Measurements from ENCODE around the gene ROBO2.

ROBO2 gene

GRCh38 chr3:77091809-77092208 is 51.9 kb downstream of the ROBO2 start:
- no peak overlapping the region for H3K4me3 ChIP-seq (ENCODE audit: low read depth, low read length)
- TF ChIP-seq CTCF (IDR thresholded peaks at IDR 0.05; ENCODE audit: low read depth, low read length, missing control alignments), result no peak
- in situ Hi-C loops (cut with HindIII; ENCODE audit: low pct_ligation_motif_present, low sequenced_read_pairs), result no loop called here
- H3K36me3 ChIP-seq (replicated peaks), result no peaks in the 10 kb centered on the region
- no peaks in the 10 kb centered on the region for H3K27me3 ChIP-seq (replicated peaks)
- DNase-seq, result no peak
- H3K27ac ChIP-seq, result no peak overlapping the region

- no peaks in the 10 kb centered on the region for H3K36me3 ChIP-seq (replicated peaks)
- DNase-seq, result no peak
- H3K4me3 ChIP-seq (ENCODE audit: low read depth, low read length), result no peak overlapping the region
- in situ Hi-C loops (cut with HindIII; ENCODE audit: low pct_ligation_motif_present, low sequenced_read_pairs), result no loop called here
- no peaks in the 10 kb centered on the region for H3K27me3 ChIP-seq (replicated peaks)
- H3K27ac ChIP-seq, result no peak overlapping the region
- no peak for TF ChIP-seq CTCF (IDR thresholded peaks at IDR 0.05; ENCODE audit: low read depth, low read length, missing control alignments)
Measured at GRCh38 chr3:77093101-77093500, 53.2 kb downstream of the ROBO2 start.

- H3K27me3 ChIP-seq (replicated peaks), result no peaks in the 10 kb centered on the region
- DNase-seq, result no peak
- no peak overlapping the region for H3K27ac ChIP-seq
- H3K4me3 ChIP-seq (ENCODE audit: low read depth, low read length), result no peak overlapping the region
- in situ Hi-C loops (cut with HindIII; ENCODE audit: low pct_ligation_motif_present, low sequenced_read_pairs), result no loop called here
- TF ChIP-seq CTCF (IDR thresholded peaks at IDR 0.05; ENCODE audit: low read depth, low read length, missing control alignments), result no peak
- H3K36me3 ChIP-seq (replicated peaks), result no peaks in the 10 kb centered on the region
Measured at GRCh38 chr3:77096145-77096544, 56.2 kb downstream of the ROBO2 start.

DNA sequence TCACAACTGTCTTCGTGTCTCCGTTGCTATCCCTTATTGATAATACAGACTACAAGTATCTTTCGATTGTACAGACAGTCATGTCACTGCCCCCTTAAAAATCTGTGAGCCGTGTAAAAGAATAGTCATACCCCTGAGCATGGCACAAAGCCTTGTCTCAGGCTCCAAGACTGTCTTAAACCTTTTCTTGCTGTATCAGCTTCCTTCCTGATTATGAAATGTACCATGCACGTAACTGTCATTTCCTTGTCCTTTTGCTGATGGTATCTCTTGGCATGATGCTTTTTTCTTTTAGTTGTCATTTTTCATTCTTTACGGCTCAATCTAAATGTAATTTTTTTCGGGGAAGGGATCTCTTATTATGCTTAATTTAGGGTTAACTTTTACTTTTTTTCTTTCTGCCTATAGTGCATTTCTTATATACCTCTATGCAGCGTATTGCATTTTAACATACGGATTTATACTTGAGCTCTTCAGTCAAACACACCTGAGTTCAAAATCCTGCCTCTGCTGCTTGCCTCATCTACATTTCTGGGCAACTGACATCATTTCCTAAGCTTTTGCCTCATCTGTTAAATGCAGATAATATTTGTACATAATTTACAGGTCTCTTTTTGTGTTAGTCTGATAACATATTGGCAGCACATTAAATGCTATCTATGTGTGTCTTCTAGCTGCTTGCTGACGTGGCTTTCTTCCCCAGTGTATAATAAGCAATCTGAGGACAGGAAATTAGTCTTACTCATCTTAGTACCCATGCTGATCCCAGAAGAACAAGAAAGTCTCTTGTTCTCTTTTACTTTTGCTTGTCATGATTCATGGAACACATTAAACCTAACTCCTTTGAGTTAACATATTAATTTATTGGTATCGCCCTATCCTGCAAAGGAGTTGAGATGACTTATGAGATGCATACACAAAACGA is 57.3 kb downstream of the ROBO2 start:
- no peak overlapping the region for H3K4me3 ChIP-seq (ENCODE audit: low read depth, low read length)
- in situ Hi-C loops (cut with HindIII; ENCODE audit: low pct_ligation_motif_present, low sequenced_read_pairs), result no loop called here
- DNase-seq, result peak; percentile 9
- H3K27me3 ChIP-seq (replicated peaks), result no peaks in the 10 kb centered on the region
- H3K36me3 ChIP-seq (replicated peaks), result no peaks in the 10 kb centered on the region
- TF ChIP-seq CTCF (IDR thresholded peaks at IDR 0.05; ENCODE audit: low read depth, low read length, missing control alignments), result no peak
- H3K27ac ChIP-seq, result no peak overlapping the region

GRCh38 chr3:77102951-77103769 is 63.3 kb downstream of the ROBO2 start:
- Histone ChIP-seq H3K27me3 (replicated peaks) (no peaks in the 10 kb centered on the region), H3K27ac (no peak overlapping the region), H3K36me3 (replicated peaks) (no peaks in the 10 kb centered on the region), H3K4me3 (ENCODE audit: low read depth, low read length) (no peak overlapping the region)
- TF ChIP-seq CTCF (IDR thresholded peaks at IDR 0.05; ENCODE audit: low read depth, low read length, missing control alignments), result no peak
- peak; percentile 17 for DNase-seq
- in situ Hi-C loops (cut with HindIII; ENCODE audit: low pct_ligation_motif_present, low sequenced_read_pairs), result no loop called here
